T-helper 1 cell treated with Interleukin-12 subunit alpha and Interleukin-12 subunit beta and Interleukin-4 antibody, amounts not matched to agents 30 μg/mL and 1 μg/mL, for 36 hours (primary cell): ENCODE measurements around the gene CCNJ.

Experiments used
- H3K27ac Mint-ChIP-seq: one replicate; pipeline ENCODE4 v1.8.0; 2021; ENCODE audit warnings: mild to moderate bottlenecking, mixed read lengths
- H3K27me3 Mint-ChIP-seq: one replicate; pipeline ENCODE4 v1.8.0; 2021; ENCODE audit warnings: low read depth, mixed read lengths
- H3K36me3 Mint-ChIP-seq: one replicate; pipeline ENCODE4 v1.8.0; 2021; ENCODE audit warnings: low read depth, mixed read lengths
- H3K4me1 Mint-ChIP-seq: one replicate; pipeline ENCODE4 v1.8.0; 2021; ENCODE audit warnings: low read depth, mixed read lengths
- H3K4me3 Mint-ChIP-seq: one replicate; pipeline ENCODE4 v1.8.0; 2021; ENCODE audit warnings: mild to moderate bottlenecking, moderate library complexity, mixed read lengths
- H3K9me3 Mint-ChIP-seq: one replicate; pipeline ENCODE4 v1.8.0; 2021; ENCODE audit warnings: mixed read lengths

Gene CCNJ

DNA sequence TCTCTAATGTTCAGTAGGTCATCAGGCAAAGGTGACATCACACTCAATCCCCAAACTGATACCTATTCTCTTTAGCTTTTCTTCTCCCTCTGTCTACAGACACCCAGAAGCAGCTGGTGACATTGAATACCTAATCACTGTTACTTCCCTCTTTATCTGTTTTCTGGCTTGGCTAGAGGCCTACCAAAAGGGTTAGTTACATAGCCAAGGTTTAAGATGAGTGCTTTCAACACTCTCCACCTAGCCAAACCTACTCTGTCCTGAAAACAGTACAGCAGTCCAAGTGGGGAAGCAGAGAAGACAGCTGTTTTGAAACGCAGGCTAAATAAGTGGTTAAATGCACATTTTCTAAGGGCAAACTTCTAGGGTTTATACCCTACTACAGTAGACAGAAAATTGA, 39.4 kb downstream of the CCNJ start:
- no peaks in the 10 kb centered on the region for H3K9me3 Mint-ChIP-seq
- H3K4me3 Mint-ChIP-seq = no peak overlapping the region
- H3K36me3 Mint-ChIP-seq = peaks cover 12% of the 10 kb centered on the region
- H3K27ac Mint-ChIP-seq = no peak overlapping the region
- no peaks in the 10 kb centered on the region for H3K27me3 Mint-ChIP-seq
- H3K4me1 Mint-ChIP-seq = peaks cover 14% of the 10 kb centered on the region

DNA sequence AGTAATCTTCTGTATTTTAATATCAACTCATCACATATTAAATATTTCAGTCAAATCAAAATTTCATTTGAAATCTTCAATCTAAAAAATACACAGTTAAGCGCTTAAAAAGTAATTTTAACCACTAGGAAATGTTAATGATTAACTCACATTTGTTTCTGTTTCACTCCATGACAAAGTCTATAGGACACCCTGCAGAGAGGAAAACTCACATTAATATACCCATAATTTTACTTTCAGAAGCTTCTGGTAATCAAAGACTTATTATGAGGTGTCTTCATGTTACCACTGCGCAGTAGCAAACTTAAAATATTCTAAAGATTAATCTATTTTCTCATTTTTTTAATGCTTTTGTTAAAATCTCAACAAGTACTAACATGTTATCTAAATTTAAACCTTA, 45.7 kb downstream of the CCNJ start:
- peaks cover 10% of the 10 kb centered on the region for H3K4me1 Mint-ChIP-seq
- peak overlapping the region; percentile 99 for H3K27ac Mint-ChIP-seq
- H3K9me3 Mint-ChIP-seq = peaks cover 11% of the 10 kb centered on the region
- peaks cover 14% of the 10 kb centered on the region for H3K27me3 Mint-ChIP-seq
- peaks cover 6% of the 10 kb centered on the region for H3K36me3 Mint-ChIP-seq
- peak overlapping the region; percentile 88 for H3K4me3 Mint-ChIP-seq

DNA sequence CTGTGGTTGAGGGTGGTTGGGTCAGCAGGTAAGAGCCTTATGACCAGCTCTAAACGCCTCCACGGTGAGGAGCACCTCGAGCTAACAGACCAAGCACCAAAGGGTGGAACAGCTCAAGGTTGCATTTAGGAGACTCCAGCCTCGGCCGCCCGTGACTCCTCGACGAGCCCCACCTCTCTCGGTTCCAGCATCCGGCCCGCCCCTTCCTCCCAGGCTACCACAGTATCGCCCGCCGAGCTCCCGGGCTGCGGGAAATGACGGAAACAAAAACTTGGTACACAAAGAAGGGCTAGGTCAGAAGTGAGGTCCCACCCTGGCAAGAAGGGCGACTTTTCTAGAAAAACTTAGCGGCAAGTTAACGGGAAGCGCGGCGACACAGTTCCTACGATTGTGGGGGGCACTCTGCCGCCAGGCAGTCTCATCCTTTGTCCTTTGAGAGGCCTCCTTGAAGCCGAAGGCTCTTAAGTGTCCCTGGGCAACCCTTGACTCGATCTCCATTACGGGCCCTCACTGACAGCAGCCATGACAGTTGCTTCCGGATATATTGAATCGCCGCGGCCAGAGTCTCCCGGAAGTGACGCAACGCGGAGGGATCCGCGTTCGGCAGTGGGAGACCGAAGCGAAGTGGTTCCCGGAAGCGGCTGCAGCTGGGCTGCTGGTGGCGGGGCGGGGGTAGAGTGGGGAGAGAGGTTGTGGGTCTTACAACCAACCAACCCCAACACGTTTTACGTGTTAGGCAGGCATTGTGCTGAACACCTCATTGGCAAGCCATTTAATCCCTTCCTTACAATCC, 46.5 kb downstream of the CCNJ start:
- H3K9me3 Mint-ChIP-seq = peaks cover 11% of the 10 kb centered on the region
- H3K27me3 Mint-ChIP-seq = peaks cover 20% of the 10 kb centered on the region
- peak overlapping the region; percentile 88 for H3K4me3 Mint-ChIP-seq
- peaks cover 6% of the 10 kb centered on the region for H3K36me3 Mint-ChIP-seq
- H3K4me1 Mint-ChIP-seq = peaks cover 10% of the 10 kb centered on the region
- peak overlapping the region; percentile 99 for H3K27ac Mint-ChIP-seq

DNA sequence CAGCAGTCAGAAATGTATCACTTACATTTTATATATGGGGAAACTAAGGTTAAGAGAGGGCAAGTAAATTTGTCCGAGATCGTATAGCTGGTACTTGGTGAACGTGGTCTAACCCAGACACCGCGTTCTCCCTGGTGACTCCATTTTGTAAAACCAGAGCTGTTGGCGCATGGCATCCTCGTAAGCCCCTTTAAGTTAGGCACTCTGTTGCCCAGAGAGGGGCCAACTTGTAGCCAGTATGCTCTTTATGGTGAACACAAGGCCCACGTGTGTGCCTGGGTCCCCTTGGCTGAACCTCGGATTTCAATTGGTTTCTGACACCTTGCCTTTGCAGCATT, 47.0 kb downstream of the CCNJ start:
- H3K4me1 Mint-ChIP-seq = peaks cover 10% of the 10 kb centered on the region
- peaks cover 8% of the 10 kb centered on the region for H3K36me3 Mint-ChIP-seq
- peak overlapping the region; percentile 99 for H3K27ac Mint-ChIP-seq
- peaks cover 26% of the 10 kb centered on the region for H3K27me3 Mint-ChIP-seq
- peaks cover 11% of the 10 kb centered on the region for H3K9me3 Mint-ChIP-seq
- peak overlapping the region; percentile 88 for H3K4me3 Mint-ChIP-seq

DNA sequence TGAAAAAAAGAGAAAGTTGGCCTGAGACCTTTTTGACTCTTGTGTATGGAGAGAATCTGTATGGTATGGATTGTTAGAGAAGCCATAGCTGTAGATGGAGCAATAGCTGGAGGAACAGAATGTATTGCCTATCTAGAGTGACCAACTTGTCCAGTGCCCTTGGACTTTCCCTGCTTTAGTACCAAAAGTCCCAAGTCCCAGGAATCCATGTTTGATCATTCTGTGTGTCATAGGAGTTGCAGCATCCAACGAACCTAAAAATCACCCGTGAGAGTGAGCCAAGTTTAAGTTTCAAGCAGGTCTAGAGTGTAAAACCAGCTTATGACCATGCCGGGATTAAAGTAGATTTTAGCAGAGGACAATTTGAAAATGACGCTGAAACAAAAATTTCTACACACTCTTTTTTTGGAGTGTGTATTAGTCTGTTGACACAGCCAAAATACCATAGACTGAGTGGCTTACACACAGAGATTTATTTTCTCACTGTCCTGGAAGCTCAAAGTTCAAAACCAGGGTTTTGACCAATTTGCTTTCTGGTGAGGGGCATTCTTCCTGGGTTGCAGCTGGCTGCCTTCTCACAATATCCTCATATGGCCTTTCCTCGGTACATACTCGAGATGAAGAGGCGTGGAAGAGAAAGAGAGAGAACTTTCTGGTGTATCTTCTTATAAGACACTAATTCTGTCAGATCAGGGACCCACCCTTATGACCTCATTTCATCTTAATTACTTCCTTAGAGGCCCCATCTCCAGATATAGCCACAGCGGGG, 49.8 kb downstream of the CCNJ start:
- Mint-ChIP-seq H3K27ac (no peak overlapping the region), H3K27me3 (peaks cover 45% of the 10 kb centered on the region), H3K9me3 (peaks cover 11% of the 10 kb centered on the region), H3K4me3 (no peak overlapping the region), H3K36me3 (peaks cover 8% of the 10 kb centered on the region), H3K4me1 (peaks cover 10% of the 10 kb centered on the region)

DNA sequence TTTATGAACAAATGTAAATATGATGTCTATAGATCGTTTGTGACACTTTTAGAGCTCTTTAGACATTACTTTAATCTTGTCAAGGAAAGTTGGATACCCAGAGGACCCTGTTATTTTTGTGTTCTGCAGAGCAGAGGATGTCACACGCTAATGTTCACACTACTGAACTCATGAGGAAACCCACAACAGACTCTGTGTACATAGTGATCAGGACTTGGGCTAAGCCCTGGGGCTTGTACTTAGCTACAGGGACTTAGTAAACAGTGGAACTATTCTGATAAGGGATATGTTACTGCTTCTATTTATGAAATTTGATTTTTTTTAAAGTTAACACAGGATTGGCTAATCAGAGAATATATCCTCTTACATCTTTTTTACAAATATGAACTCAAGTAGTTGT, 50.6 kb downstream of the CCNJ start:
- peaks cover 49% of the 10 kb centered on the region for H3K27me3 Mint-ChIP-seq
- no peak overlapping the region for H3K4me3 Mint-ChIP-seq
- H3K36me3 Mint-ChIP-seq = peaks cover 8% of the 10 kb centered on the region
- H3K27ac Mint-ChIP-seq = no peak overlapping the region
- peaks cover 10% of the 10 kb centered on the region for H3K4me1 Mint-ChIP-seq
- peaks cover 11% of the 10 kb centered on the region for H3K9me3 Mint-ChIP-seq

DNA sequence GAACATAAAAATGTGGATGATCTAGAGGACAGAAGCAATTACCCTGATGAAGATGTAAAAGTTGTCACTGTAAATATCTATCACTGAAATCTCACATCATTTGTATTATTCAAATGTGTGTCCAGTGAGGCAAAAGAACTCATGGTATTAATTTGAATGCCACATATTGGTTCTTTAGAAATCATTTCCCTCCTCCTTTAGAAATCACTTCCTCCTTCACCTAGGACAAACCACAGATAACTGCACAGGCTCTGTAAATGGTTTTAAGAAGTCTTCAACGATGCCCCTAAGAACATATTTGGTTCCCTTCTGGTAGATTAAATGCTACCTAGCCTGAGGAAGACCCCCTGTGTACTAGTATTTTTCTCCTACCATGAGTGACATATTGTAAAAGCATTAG, 53.6 kb downstream of the CCNJ start:
- H3K4me1 Mint-ChIP-seq = no peaks in the 10 kb centered on the region
- H3K9me3 Mint-ChIP-seq = no peaks in the 10 kb centered on the region
- H3K36me3 Mint-ChIP-seq = peaks cover 3% of the 10 kb centered on the region
- H3K27me3 Mint-ChIP-seq = peaks cover 73% of the 10 kb centered on the region
- H3K4me3 Mint-ChIP-seq = no peak overlapping the region
- H3K27ac Mint-ChIP-seq = no peak overlapping the region

DNA sequence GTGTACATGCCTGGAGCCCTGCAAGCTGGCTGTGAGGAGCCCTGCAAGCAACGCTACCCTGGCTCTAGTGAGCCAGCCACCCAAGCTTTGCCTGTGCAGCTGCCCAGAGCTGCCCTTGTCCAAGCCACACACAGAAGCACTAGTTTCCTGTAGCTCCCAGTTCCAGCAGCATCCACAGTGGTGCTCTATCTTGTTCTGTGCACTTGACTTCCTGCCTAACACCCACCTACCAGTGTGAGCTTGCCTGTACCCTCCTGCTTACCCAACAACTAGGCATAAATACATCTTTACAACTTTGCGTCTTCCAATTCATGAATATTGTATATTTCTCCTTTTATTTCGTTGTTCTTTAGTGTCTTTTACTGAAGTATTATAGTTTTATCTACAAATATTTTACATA, 54.5 kb downstream of the CCNJ start:
- Mint-ChIP-seq H3K9me3 (no peaks in the 10 kb centered on the region), H3K27me3 (peaks cover 76% of the 10 kb centered on the region), H3K4me3 (no peak overlapping the region), H3K27ac (no peak overlapping the region), H3K4me1 (no peaks in the 10 kb centered on the region), H3K36me3 (peaks cover 3% of the 10 kb centered on the region)

DNA sequence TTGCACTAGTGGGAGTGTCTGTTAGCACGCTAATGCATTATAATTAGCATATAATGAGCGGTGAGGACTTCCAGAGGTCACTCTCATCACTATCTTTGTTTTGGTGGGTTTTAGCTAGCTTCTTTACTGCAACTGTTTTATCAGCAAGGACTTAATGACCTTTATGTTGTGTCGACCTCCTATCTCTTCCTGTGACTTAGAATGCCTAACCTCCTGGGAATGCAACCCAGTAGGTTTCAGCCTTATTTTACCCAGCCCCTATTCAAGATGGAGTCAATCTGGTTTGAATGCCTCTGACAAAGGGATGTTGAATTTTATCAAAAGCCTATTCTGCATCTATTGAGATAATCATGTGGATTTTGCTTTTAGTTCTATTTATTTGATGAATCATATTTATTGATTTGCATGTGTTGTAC, 64.2 kb downstream of the CCNJ start:
- H3K4me1 Mint-ChIP-seq = no peaks in the 10 kb centered on the region
- H3K4me3 Mint-ChIP-seq = no peak overlapping the region
- H3K36me3 Mint-ChIP-seq = peaks cover 5% of the 10 kb centered on the region
- H3K27ac Mint-ChIP-seq = no peak overlapping the region
- H3K27me3 Mint-ChIP-seq = peaks cover 69% of the 10 kb centered on the region
- no peaks in the 10 kb centered on the region for H3K9me3 Mint-ChIP-seq
